AG04450 (cell line): ENCODE results near the gene FAF1. TPM values are rescaled to one million over a fixed set of nuclear protein-coding genes. Genes with fewer than 3 reads are reported as not detected.

Experiments
- CTCF ChIA-PET: fragments of 300-600, 350-600 bp; formaldehyde crosslinking; extraction: SDS; loops from one replicate; lab custom pipeline; 2022; ENCODE audit warnings: antibody characterized with exemption, inconsistent platforms; lab: Charles Lee
- POLR2A ChIA-PET: fragments of 350-600 bp; formaldehyde crosslinking; extraction: SDS; loops from one replicate; lab custom pipeline; 2021; ENCODE audit warnings: antibody characterized with exemption, inconsistent platforms; lab: Yijun Ruan, JAX
- DNase-seq: peaks from one replicate; pipeline ENCODE4 v3.0.0-alpha.2; 2011; ENCODE audit warnings: low read depth, low spot score
- H3K27ac ChIP-seq: one replicate; pipeline ENCODE4 v1.5.1; 2012; ENCODE audit warnings: low read depth, low read length, control low read depth
- H3K27me3 ChIP-seq: one replicate; pipeline ENCODE4 v1.6.0; 2012; ENCODE audit warnings: low read length; ENCODE audit not compliant: control insufficient read depth, insufficient read depth
- H3K4me3 ChIP-seq: 2 replicates; pipeline ENCODE4 v1.5.1; 2011; ENCODE audit warnings: mild to moderate bottlenecking, low read depth, low read length, control low read depth
- H3K9me3 ChIP-seq: 2 replicates; pipeline ENCODE4 v1.5.1; 2012; ENCODE audit warnings: low read length; ENCODE audit not compliant: control insufficient read depth, insufficient read depth
- CTCF ChIP-seq: IDR thresholded peaks from 2 replicates; pipeline ENCODE4 v1.5.1; 2011; ENCODE audit warnings: low read depth, low read length, control low read depth, inconsistent platforms
- polyA plus RNA-seq: library from polyadenylated mRNA; depleted of rRNA; stranded (reverse); fragments of >200 nt; gene quantifications from 2 replicates; pipeline ENCODE4 v1.2.3, GENCODE V29; 2011

Gene FAF1
- polyA plus RNA-seq, 1 experiment = 37.9 TPM

GRCh38 chr1:50667710-50668356 lies 292.2 kb downstream of the FAF1 start:
- CTCF ChIA-PET = interaction anchor here (0.6 to 1.2 kb wide), 6 partner anchors 9 to 178 kb away, joined by 3 to 4 read pairs (median 3); no protein-coding TSS in a partner anchor
- no peak for TF ChIP-seq CTCF
- Histone ChIP-seq H3K9me3 (no peaks in the 10 kb centered on the region), H3K27me3 (no peaks in the 10 kb centered on the region), H3K27ac (no peak overlapping the region), H3K4me3 (no peak overlapping the region)
- POLR2A ChIA-PET = no interaction called here
- DNase-seq = no peak

GRCh38 chr1:50667272-50667671 lies 292.8 kb downstream of the FAF1 start:
- no peak for TF ChIP-seq CTCF
- no peaks in the 10 kb centered on the region for H3K9me3 ChIP-seq
- CTCF ChIA-PET = interaction anchor here (0.9 kb wide), 1 partner anchor 37 kb away, joined by 4 read pairs; no protein-coding TSS in a partner anchor
- H3K27me3 ChIP-seq = no peaks in the 10 kb centered on the region
- no peak overlapping the region for H3K27ac ChIP-seq
- no peak overlapping the region for H3K4me3 ChIP-seq
- DNase-seq = no peak
- POLR2A ChIA-PET = no interaction called here

GRCh38 chr1:50666849-50667248 lies 293.2 kb downstream of the FAF1 start:
- no peaks in the 10 kb centered on the region for H3K27me3 ChIP-seq
- TF ChIP-seq CTCF = no peak
- no peak for DNase-seq
- no peaks in the 10 kb centered on the region for H3K9me3 ChIP-seq
- H3K4me3 ChIP-seq = no peak overlapping the region
- ChIA-PET CTCF (interaction anchor here (0.9 kb wide), 1 partner anchor 37 kb away, joined by 4 read pairs; no protein-coding TSS in a partner anchor), POLR2A (no interaction called here)
- no peak overlapping the region for H3K27ac ChIP-seq

GRCh38 chr1:50665413-50665812 lies 294.7 kb downstream of the FAF1 start:
- DNase-seq = no peak
- POLR2A ChIA-PET = no interaction called here
- H3K4me3 ChIP-seq = no peak overlapping the region
- H3K27me3 ChIP-seq = no peaks in the 10 kb centered on the region
- H3K9me3 ChIP-seq = no peaks in the 10 kb centered on the region
- CTCF ChIA-PET = no interaction called here
- no peak overlapping the region for H3K27ac ChIP-seq
- TF ChIP-seq CTCF = no peak

- no peak for DNase-seq
- no peak for TF ChIP-seq CTCF
- POLR2A ChIA-PET = no interaction called here
- no peak overlapping the region for H3K4me3 ChIP-seq
- no peaks in the 10 kb centered on the region for H3K27me3 ChIP-seq
- CTCF ChIA-PET = interaction anchor here (1.4 kb wide), 1 partner anchor 23 kb away, joined by 3 read pairs; no protein-coding TSS in a partner anchor
- H3K27ac ChIP-seq = no peak overlapping the region
- no peaks in the 10 kb centered on the region for H3K9me3 ChIP-seq
Observed at GRCh38 chr1:50661626-50662025, 298.4 kb downstream of the FAF1 start.
